AG04450 (cell line): ENCODE measurements around the gene SAPCD2. TPM values are rescaled to one million over a fixed set of nuclear protein-coding genes. Genes with fewer than 3 reads are reported as not detected.

Experiments
- CTCF ChIA-PET: fragments of 300-600, 350-600 bp; formaldehyde crosslinking; extraction: SDS; loops from one replicate; lab custom pipeline; 2022; ENCODE audit warnings: antibody characterized with exemption, inconsistent platforms; lab: Charles Lee
- POLR2A ChIA-PET: fragments of 350-600 bp; formaldehyde crosslinking; extraction: SDS; loops from one replicate; lab custom pipeline; 2021; ENCODE audit warnings: antibody characterized with exemption, inconsistent platforms; lab: Yijun Ruan, JAX
- DNase-seq: peaks from one replicate; pipeline ENCODE4 v3.0.0-alpha.2; 2011; ENCODE audit warnings: low read depth, low spot score
- H3K27ac ChIP-seq: one replicate; pipeline ENCODE4 v1.5.1; 2012; ENCODE audit warnings: low read depth, low read length, control low read depth
- H3K27me3 ChIP-seq: one replicate; pipeline ENCODE4 v1.6.0; 2012; ENCODE audit warnings: low read length; ENCODE audit not compliant: control insufficient read depth, insufficient read depth
- H3K4me3 ChIP-seq: 2 replicates; pipeline ENCODE4 v1.5.1; 2011; ENCODE audit warnings: mild to moderate bottlenecking, low read depth, low read length, control low read depth
- H3K9me3 ChIP-seq: 2 replicates; pipeline ENCODE4 v1.5.1; 2012; ENCODE audit warnings: low read length; ENCODE audit not compliant: control insufficient read depth, insufficient read depth
- CTCF ChIP-seq: IDR thresholded peaks from 2 replicates; pipeline ENCODE4 v1.5.1; 2011; ENCODE audit warnings: low read depth, low read length, control low read depth, inconsistent platforms
- polyA plus RNA-seq: library from polyadenylated mRNA; depleted of rRNA; stranded (reverse); fragments of >200 nt; gene quantifications from 2 replicates; pipeline ENCODE4 v1.2.3, GENCODE V29; 2011

The SAPCD2 gene
- polyA plus RNA-seq, 1 experiment, result 1.5 TPM

- H3K4me3 ChIP-seq, result peak within 1 kb of the TSS; percentile 73
- no peaks in the 10 kb centered on the region for H3K27me3 ChIP-seq
- CTCF ChIA-PET, result interaction anchor here (1.0 kb wide), 1 partner anchor 9 kb away, joined by 3 read pairs; no protein-coding TSS in a partner anchor
- POLR2A ChIA-PET, result interaction anchor here (0.8 kb wide), 1 partner anchor 10 kb away, joined by 3 read pairs; the partner anchor contains the start of gene MAN1B1
- no peaks in the 10 kb centered on the region; the same call in 1 of the 2 replicates for H3K9me3 ChIP-seq
- H3K27ac ChIP-seq, result no peak within 1 kb of the TSS
- no peak for DNase-seq
- no peak for TF ChIP-seq CTCF
These were observed 6.8 kb upstream of the SAPCD2 start, which contains the start of gene UAP1L1 for GRCh38 chr9:137077010-137077747. Gene UAP1L1, plus strand, starts transcription at chr9:137077517. Its CDS starts 16 bp downstream, at chr9:137077533.

- no peaks in the 10 kb centered on the region; the same call in 1 of the 2 replicates for H3K9me3 ChIP-seq
- CTCF ChIA-PET, result interaction anchor here (1.0 kb wide), 1 partner anchor 9 kb away, joined by 3 read pairs; no protein-coding TSS in a partner anchor
- no peak overlapping the region for H3K27ac ChIP-seq
- no peak for TF ChIP-seq CTCF
- POLR2A ChIA-PET, result interaction anchor here (0.8 kb wide), 1 partner anchor 10 kb away, joined by 3 read pairs; the partner anchor contains the start of gene MAN1B1
- DNase-seq, result no peak
- H3K4me3 ChIP-seq, result peak overlapping the region; percentile 51; the same call in 1 of the 2 replicates
- no peaks in the 10 kb centered on the region for H3K27me3 ChIP-seq
These were observed 6.3 kb upstream of the SAPCD2 start for GRCh38 chr9:137076636-137077009.

GRCh38 chr9:137075275-137075775 lies 5.0 kb upstream of the SAPCD2 start:
- no peak for DNase-seq
- ChIA-PET POLR2A (interaction anchor here (0.6 kb wide), 1 partner anchor 64 kb away, joined by 3 read pairs; no protein-coding TSS in a partner anchor), CTCF (interaction anchor here (1.1 kb wide), 1 partner anchor 11 kb away, joined by 4 read pairs; no protein-coding TSS in a partner anchor)
- H3K4me3 ChIP-seq, result no peak overlapping the region
- no peaks in the 10 kb centered on the region for H3K27me3 ChIP-seq
- no peak overlapping the region for H3K27ac ChIP-seq
- H3K9me3 ChIP-seq, result no peaks in the 10 kb centered on the region; the same call in 1 of the 2 replicates
- TF ChIP-seq CTCF, result no peak

- Histone ChIP-seq H3K27me3 (no peaks in the 10 kb centered on the region), H3K27ac (no peak overlapping the region), H3K9me3 (no peaks in the 10 kb centered on the region; the same call in 1 of the 2 replicates), H3K4me3 (no peak overlapping the region)
- DNase-seq, result no peak
- no peak for TF ChIP-seq CTCF
- CTCF ChIA-PET, result interaction anchor here (1.1 kb wide), 1 partner anchor 11 kb away, joined by 4 read pairs; no protein-coding TSS in a partner anchor
- POLR2A ChIA-PET, result no interaction called here
These were observed 4.4 kb upstream of the SAPCD2 start for GRCh38 chr9:137074657-137075274.
